ENCODE measurements around the gene S100A12. TPM values are rescaled to one million over a fixed set of nuclear protein-coding genes. Genes with fewer than 3 reads are reported as not detected.

S100A12 gene
- total and polyA plus RNA-seq, 9 of the 15 experiments (the other 6 are each of a cell fraction or from before 2014, with no cell fraction given) = not detected

GRCh38 chr1:153343811-153344717, 31.4 kb downstream of the S100A12 start (continued):
- TF ChIP-seq ZNF766 (CRISPR knock-in tag; conservative IDR thresholded peaks at IDR 0.05) (peak; percentile 99), PBX2 (CRISPR knock-in tag; IDR thresholded peaks at IDR 0.05; ENCODE audit: low read depth) (no peak), PBX2 (tag; conservative IDR thresholded peaks at IDR 0.05; ENCODE audit: low read depth) (peak; percentile 97), TEAD4 (IDR thresholded peaks at IDR 0.05; ENCODE audit: low read length) (peak; percentile 99), TEAD4 (CRISPR knock-in tag; IDR thresholded peaks at IDR 0.05; ENCODE audit: borderline replicate concordance) (0 out of 2 replicates have a peak, but pooled peaks have one; percentile 22), ID3 (CRISPR knock-in tag; IDR thresholded peaks at IDR 0.05) (no peak), ID3 (tag; IDR thresholded peaks at IDR 0.05) (peak; percentile 94), SMARCC2 (IDR thresholded peaks at IDR 0.05; ENCODE audit: low read depth) (peak; percentile 96), C11orf30 (IDR thresholded peaks at IDR 0.05; ENCODE audit: low read depth) (peak; percentile 55; the same call in 1 of the 2 replicates), CBFA2T2 (conservative IDR thresholded peaks at IDR 0.05) (peak; percentile 100), ATF1 (CRISPR knock-in tag; IDR thresholded peaks at IDR 0.05) (no peak), ATF1 (tag; IDR thresholded peaks at IDR 0.05) (peak; percentile 87), ZNF197 (CRISPR knock-in tag; IDR thresholded peaks at IDR 0.05; ENCODE audit: low read depth) (peak; percentile 99), ZKSCAN8 (CRISPR knock-in tag; IDR thresholded peaks at IDR 0.05) (peak; percentile 96), ZNF639 (CRISPR knock-in tag; conservative IDR thresholded peaks at IDR 0.05 in 1 of 2, IDR thresholded peaks at IDR 0.05 in 1 of 2) (peak in 1 of 2 experiments; percentile 97; a peak in 2 of 4 replicates), MEF2D (tag; conservative IDR thresholded peaks at IDR 0.05; ENCODE audit: low read depth) (peak; percentile 97), PRDM10 (IDR thresholded peaks at IDR 0.05; ENCODE audit: partially characterized antibody) (no peak), MAFF (IDR thresholded peaks at IDR 0.05; ENCODE audit: low read length) (peak; percentile 68), ESRRA (IDR thresholded peaks at IDR 0.05; ENCODE audit: borderline replicate concordance, low read depth) (peak; percentile 53; the same call in 1 of the 2 replicates)
